AG09319 (cell line): ENCODE results near the gene PARD3B.

Experiments used
- DNase-seq: peaks from one replicate; pipeline ENCODE4 v3.0.0-alpha.2; 2010; ENCODE audit warnings: low read depth; ENCODE audit errors: extremely low read depth
- TF ChIP-seq, protein P1 (sequence below): IDR thresholded peaks from 2 replicates; pipeline ENCODE4 v1.5.1; 2011; ENCODE audit warnings: low read depth, mild to moderate bottlenecking, inconsistent platforms, low read length, moderate library complexity

The PARD3B gene

DNA sequence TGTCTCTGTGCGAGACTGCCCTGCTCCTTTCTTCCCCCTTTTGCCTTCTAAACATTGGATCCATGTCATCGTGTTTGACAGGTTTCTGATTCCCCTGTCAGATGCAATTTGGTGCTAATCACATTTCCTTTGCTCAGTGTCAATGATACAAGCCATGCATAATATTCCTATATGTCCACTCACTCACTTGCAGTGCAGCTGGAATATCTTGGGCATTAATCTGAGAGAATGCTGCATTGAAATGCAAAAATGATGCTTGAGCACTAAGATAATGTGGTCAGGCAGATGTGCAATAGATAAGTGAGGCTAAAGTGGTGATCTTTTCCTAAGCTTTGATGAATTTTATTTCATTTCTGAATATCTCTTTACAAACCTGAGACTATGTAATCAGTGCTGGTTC, 375.5 kb downstream of the PARD3B start:
- DNase-seq = no peak
- TF ChIP-seq, protein P1, sequence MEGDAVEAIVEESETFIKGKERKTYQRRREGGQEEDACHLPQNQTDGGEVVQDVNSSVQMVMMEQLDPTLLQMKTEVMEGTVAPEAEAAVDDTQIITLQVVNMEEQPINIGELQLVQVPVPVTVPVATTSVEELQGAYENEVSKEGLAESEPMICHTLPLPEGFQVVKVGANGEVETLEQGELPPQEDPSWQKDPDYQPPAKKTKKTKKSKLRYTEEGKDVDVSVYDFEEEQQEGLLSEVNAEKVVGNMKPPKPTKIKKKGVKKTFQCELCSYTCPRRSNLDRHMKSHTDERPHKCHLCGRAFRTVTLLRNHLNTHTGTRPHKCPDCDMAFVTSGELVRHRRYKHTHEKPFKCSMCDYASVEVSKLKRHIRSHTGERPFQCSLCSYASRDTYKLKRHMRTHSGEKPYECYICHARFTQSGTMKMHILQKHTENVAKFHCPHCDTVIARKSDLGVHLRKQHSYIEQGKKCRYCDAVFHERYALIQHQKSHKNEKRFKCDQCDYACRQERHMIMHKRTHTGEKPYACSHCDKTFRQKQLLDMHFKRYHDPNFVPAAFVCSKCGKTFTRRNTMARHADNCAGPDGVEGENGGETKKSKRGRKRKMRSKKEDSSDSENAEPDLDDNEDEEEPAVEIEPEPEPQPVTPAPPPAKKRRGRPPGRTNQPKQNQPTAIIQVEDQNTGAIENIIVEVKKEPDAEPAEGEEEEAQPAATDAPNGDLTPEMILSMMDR = no peak

DNA sequence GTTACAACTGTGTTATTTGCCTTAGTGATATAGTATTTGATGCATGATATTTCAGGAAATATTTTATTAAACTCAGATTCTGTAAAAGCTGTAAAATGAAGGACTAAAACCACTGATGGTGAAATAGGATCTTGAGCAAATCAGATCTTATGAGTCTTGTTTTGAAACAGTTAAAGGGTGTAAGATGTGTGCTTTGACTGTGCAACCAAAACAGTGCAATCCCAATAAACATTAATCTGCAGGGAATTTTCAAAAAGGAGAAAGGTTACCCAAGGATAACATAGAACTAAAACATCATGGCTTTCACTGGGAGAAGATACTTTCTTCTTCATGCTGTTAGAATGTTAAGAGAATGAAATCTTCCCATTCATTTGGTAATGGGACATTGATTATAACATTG, 378.7 kb downstream of the PARD3B start:
- DNase-seq = no peak
- TF ChIP-seq, protein P1 = no peak

DNA sequence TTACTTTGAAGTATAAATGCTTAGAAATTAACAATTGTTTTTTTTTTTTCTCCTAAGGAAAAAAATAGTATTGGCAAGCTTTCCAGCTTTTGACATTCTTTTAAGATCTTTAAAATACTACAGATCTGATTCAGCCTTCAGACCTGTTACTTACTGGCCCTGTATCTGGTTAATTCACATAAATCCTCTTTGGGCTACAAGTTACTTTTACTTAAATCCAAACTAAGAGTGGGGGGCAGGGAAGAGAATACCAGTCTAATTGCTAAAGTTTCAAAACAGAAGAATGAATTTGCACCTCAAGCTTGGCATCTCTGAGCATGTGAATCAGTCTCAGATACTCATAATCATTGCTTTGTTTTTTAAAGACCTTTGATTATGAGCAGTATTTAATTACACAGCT, 386.3 kb downstream of the PARD3B start:
- TF ChIP-seq, protein P1 = no peak
- DNase-seq = no peak

DNA sequence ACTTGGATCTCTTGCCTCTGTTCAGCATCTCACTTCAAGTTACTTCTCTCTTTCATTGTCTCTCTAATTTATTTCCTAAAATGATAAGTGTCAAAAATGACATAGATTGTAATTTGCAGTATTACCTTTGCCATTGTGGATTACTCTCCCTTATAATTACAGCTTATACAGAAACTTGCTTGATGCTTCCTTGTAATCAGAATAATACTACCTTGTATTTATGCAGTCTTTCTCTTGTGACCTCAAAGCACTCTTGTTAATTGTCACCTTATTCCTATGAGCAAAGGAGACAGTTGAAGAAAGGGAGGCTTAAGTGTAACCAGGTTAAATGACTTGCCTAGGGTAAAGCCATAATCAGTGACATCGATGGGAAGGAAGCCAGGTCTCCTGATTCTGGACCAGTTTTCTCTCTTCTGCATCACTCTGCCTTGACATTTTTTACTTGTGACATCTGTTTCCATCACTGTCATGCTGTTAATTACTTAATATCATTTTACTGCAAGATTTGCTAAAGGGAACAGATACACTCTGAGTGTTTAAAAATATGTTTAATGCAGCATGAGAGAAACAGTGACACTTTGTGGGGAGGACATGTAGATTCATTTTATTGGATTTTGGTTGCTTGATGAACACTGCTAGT, 388.6 kb downstream of the PARD3B start:
- DNase-seq = no peak
- TF ChIP-seq, protein P1 = no peak

DNA sequence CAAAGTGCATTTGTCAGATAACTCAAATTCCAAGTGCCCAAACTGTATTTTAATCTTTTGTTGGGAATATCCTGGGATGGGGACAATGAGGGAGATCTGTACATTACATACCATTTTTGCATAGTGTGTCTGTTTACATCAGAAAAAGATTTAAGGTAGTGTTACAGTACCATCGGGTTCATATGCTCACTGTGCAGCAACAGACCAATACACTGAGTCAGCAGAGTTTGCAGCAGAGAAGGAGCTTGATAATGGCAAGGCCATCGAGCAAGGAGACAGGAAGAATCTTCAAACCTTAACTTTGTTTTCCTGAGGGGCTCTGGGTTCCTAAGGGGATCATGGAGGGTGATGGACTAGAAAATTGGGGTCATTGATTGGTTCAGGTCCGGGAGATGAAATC, 399.7 kb downstream of the PARD3B start:
- DNase-seq = no peak
- TF ChIP-seq, protein P1 = no peak

DNA sequence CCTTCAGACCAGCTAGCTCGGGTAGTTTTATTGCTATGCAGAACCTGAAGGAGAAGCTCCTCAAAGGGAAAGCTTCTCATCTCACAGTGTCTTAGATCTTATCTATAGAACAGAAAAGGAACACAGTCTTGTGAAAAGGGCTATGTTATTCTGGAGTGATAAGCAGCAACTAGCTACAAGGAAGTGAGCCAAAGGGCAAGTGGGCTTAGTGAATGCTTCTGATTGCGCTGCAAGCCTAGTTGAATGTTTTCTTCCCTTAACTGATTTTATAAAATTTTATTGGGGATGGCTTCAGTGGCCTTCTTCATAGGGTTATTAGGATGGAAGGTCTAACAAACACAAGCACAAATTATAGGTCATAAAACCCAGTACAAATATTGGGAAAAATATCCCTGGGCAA, 400.1 kb downstream of the PARD3B start:
- TF ChIP-seq, protein P1 = no peak
- DNase-seq = no peak

DNA sequence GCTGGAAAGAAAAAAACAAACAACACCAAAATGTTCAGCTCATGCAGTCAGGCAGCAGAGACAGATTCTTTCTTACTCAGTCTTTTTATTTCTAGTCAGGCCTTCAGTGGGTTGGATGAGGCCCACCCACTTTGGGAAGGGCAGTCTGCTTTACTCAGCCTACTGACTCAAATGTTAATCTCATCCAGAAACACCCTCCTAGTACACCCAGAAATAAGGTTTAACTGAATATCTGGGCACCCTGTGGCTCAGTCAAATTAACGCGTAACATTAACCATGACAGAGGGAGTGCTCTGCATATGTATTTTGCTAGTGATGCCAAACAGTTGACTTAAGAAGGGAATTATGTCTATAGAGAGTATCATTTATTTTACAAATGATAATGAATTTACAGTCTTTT, 401.6 kb downstream of the PARD3B start:
- DNase-seq = no peak
- TF ChIP-seq, protein P1 = no peak
